Measurements from ENCODE around the gene PRKCZ. TPM values are rescaled to one million over a fixed set of nuclear protein-coding genes. Genes with fewer than 3 reads are reported as not detected.

Gene PRKCZ
- polyA plus RNA-seq, 2 donors = 21.2 to 34.3 TPM

DNA sequence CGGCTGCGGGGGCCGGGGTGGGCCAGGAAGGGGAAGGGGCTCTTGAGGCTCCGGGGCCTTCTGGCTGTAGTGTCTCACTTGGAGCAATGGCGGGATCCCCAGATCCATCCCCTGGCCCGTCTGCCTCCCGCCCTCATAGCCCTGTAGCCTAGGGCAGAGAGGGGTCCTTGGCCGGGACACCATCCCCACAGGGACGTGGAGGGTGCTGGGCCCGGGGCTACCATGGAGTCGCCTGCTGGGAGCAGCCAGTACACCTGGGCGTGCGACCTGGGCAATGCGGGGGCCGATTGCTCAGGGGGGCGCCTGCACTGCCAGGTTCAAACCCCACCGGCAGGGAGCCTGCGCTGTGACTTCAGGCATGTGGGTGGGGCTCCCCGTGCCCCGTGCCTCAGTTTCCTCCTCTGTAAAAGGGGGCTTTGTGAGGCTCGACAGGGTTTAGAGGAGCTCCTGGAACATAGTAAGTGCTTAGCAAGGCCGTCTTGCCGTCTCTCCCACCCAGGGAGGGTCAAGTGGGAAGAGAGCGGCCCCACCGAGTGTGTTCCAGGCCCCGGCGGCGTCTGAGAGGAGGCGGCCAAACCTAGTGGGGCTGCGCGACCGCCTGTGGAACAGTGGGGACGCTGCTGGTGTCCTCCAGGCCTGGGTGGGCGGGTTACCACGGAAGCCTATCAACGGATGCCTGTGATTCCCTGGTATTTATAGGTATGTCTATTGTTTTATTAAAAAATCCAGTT is 20.8 kb downstream of the PRKCZ start:
- Histone ChIP-seq H3K9me3 (ENCODE audit: control insufficient read depth in 2 of 2, insufficient read depth in 1 of 2, low read depth in 1 of 2, low read length in 1 of 2) (peaks cover 2 to 4% of the 10 kb centered on the region in 2 donors), H3K36me3 (ENCODE audit: control insufficient read depth in 2 of 2, insufficient read depth in 2 of 2, low read length in 1 of 2) (peaks cover 0 to 20% of the 10 kb centered on the region in 2 donors), H3K27me3 (ENCODE audit: control insufficient read depth in 1 of 2, insufficient read depth in 2 of 2, low read length in 2 of 2) (no peaks in the 10 kb centered on the region), H3K4me1 (ENCODE audit: control insufficient read depth in 2 of 2, insufficient read depth in 2 of 2, low read length in 1 of 2) (no peaks in the 10 kb centered on the region), H3K4me3 (ENCODE audit: low read depth in 1 of 2, low read length in 2 of 2) (no peak overlapping the region), H3K27ac (ENCODE audit: low read depth in 2 of 2, low read length in 1 of 2) (no peak overlapping the region)
- WGBS, 2 donors = 89 to 91% methylated on average over 36 of the region's 36 CpGs

DNA sequence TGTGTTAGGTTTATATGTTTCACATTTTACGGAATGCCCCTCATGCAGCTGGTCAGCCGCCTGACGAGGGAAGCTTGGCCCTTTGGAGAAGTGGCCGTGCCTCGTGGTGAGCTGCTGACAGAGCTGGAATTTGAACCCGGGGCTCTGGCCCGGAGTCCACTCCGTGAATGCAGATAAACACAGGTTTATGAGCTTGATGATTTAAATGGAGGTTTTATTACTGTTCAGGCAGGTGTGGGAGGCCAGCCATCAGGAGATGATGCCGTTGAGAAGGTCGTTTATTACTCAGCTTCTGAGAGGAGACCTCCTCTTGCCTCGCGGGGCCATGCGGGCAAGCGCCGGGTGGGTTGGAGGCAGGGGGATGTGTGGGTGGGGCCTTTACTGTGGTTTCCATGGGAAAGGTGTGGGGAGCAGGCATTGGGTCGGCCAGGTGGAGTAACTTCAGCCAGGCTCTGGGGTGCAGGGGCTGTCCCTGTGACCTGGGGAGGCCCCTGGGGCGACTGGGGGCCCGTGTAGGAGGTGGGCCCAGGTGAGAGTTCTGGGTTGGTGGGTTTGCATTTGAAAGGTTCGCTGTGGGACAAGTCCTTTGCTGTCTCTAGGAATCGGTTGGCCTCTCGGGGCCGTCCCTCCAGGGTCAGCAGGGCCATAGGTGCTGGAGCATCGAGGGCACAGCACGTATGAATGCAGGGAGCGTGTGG is 22.0 kb downstream of the PRKCZ start:
- no peak overlapping the region for H3K27ac ChIP-seq (ENCODE audit: low read depth in 2 of 2, low read length in 1 of 2)
- 69 to 80% methylated on average over 25 of the region's 25 CpGs for WGBS, 2 donors
- H3K4me3 ChIP-seq (ENCODE audit: low read depth in 1 of 2, low read length in 2 of 2) = no peak overlapping the region
- no peaks in the 10 kb centered on the region for H3K27me3 ChIP-seq (ENCODE audit: control insufficient read depth in 1 of 2, insufficient read depth in 2 of 2, low read length in 2 of 2)
- no peaks in the 10 kb centered on the region for H3K4me1 ChIP-seq (ENCODE audit: control insufficient read depth in 2 of 2, insufficient read depth in 2 of 2, low read length in 1 of 2)
- peaks cover 0 to 21% of the 10 kb centered on the region in 2 donors for H3K36me3 ChIP-seq (ENCODE audit: control insufficient read depth in 2 of 2, insufficient read depth in 2 of 2, low read length in 1 of 2)
- H3K9me3 ChIP-seq (ENCODE audit: control insufficient read depth in 2 of 2, insufficient read depth in 1 of 2, low read depth in 1 of 2, low read length in 1 of 2) = peaks cover 2 to 13% of the 10 kb centered on the region in 2 donors

DNA sequence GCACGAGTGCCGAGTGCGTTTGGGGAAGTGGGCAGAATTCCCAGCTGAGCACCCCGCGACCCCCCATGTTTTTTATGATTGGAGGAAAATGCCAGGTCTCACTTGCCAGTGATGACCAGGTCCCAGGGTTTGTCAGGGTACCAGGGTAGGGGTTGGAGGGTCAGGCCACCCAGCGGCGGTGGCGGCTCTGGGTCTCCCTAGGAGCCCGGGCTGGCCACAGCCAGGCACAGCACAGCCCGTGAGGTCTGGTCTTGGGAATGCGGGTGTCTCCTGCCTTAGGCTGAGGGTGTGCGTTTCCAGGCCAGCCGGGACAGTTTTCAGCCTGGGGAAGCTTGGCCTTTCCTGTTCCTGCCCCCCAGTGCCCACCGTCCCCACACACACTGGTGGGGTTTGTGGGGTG is 22.7 kb downstream of the PRKCZ start:
- H3K27me3 ChIP-seq (ENCODE audit: control insufficient read depth in 1 of 2, insufficient read depth in 2 of 2, low read length in 2 of 2) = no peaks in the 10 kb centered on the region
- peaks cover 0 to 19% of the 10 kb centered on the region in 2 donors for H3K36me3 ChIP-seq (ENCODE audit: control insufficient read depth in 2 of 2, insufficient read depth in 2 of 2, low read length in 1 of 2)
- H3K4me1 ChIP-seq (ENCODE audit: control insufficient read depth in 2 of 2, insufficient read depth in 2 of 2, low read length in 1 of 2) = no peaks in the 10 kb centered on the region
- 89 to 92% methylated on average over 14 of the region's 14 CpGs for WGBS, 2 donors
- no peak overlapping the region for H3K4me3 ChIP-seq (ENCODE audit: low read depth in 1 of 2, low read length in 2 of 2)
- H3K27ac ChIP-seq (ENCODE audit: low read depth in 2 of 2, low read length in 1 of 2) = no peak overlapping the region
- peaks cover 3 to 15% of the 10 kb centered on the region in 2 donors for H3K9me3 ChIP-seq (ENCODE audit: control insufficient read depth in 2 of 2, insufficient read depth in 1 of 2, low read depth in 1 of 2, low read length in 1 of 2)

DNA sequence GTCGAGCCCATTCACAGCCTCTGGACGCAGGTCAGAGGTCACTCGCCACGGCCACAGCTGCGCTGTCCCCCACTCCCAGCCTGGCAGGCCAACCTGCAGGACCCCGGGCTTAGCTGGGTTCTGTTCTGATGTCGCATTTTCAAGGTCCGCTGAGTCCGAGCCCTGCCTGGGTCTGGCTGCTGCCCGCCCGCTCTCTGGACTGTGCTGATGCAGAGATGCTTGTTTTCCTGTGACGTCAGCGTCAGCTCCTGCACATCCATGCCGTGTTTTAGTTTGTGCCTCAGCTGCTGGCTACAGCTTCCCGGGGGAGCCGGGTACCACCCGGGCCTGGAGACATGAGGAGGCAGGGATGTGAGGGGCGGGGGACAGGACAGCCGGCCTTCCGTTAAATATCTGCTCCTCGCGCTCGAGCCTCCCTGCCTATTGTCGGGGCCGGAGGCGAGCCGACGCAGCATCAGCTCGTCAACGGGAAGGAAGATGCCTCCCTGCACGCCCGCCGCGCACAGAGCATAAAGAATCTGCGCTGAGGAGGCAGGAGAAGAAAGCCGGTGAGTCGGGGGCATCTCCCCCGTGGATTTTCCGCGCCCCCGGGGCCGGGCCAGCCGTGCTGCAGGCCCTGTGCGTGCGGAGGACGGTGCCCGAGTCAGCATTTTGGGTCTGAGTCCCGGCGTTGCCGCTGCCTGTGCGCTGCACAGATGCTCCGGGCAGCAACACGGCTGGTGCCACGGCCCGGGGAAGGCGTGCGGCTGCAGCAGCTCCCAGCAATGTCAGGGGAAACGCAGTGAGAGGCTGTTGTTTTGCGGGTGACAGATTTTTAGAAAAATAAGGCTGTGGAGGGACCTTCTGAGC is 23.4 kb downstream of the PRKCZ start:
- Histone ChIP-seq H3K4me1 (ENCODE audit: control insufficient read depth in 2 of 2, insufficient read depth in 2 of 2, low read length in 1 of 2) (no peaks in the 10 kb centered on the region), H3K27me3 (ENCODE audit: control insufficient read depth in 1 of 2, insufficient read depth in 2 of 2, low read length in 2 of 2) (no peaks in the 10 kb centered on the region), H3K27ac (ENCODE audit: low read depth in 2 of 2, low read length in 1 of 2) (no peak overlapping the region), H3K36me3 (ENCODE audit: control insufficient read depth in 2 of 2, insufficient read depth in 2 of 2, low read length in 1 of 2) (peaks cover 0 to 14% of the 10 kb centered on the region in 2 donors), H3K4me3 (ENCODE audit: low read depth in 1 of 2, low read length in 2 of 2) (no peak overlapping the region), H3K9me3 (ENCODE audit: control insufficient read depth in 2 of 2, insufficient read depth in 1 of 2, low read depth in 1 of 2, low read length in 1 of 2) (peaks cover 6 to 18% of the 10 kb centered on the region in 2 donors)
- WGBS, 2 donors = 71 to 73% methylated on average over 59 of the region's 59 CpGs

DNA sequence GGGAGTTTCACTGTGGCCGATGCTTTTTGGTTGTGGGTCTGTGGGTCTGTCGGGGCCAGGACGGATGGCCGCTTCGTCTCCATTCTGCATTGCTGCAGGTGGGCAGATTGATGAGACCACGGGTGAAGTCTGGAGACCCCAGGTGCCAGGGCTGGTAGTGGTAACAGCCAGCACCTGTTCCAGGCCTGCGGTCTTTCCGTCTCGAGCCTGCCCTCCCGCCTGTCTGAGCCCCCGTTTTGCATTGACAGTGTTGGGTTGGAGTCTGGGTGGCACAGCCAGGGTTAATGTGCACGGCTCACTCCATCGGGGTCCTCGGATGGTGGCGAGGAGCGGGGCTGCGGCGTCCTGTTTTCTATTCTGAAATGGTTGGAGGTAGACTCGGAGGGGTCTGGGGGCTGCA is 24.2 kb downstream of the PRKCZ start:
- Histone ChIP-seq H3K36me3 (ENCODE audit: control insufficient read depth in 2 of 2, insufficient read depth in 2 of 2, low read length in 1 of 2) (peaks cover 0 to 13% of the 10 kb centered on the region in 2 donors), H3K27me3 (ENCODE audit: control insufficient read depth in 1 of 2, insufficient read depth in 2 of 2, low read length in 2 of 2) (no peaks in the 10 kb centered on the region), H3K9me3 (ENCODE audit: control insufficient read depth in 2 of 2, insufficient read depth in 1 of 2, low read depth in 1 of 2, low read length in 1 of 2) (peaks cover 6 to 22% of the 10 kb centered on the region in 2 donors), H3K4me1 (ENCODE audit: control insufficient read depth in 2 of 2, insufficient read depth in 2 of 2, low read length in 1 of 2) (no peaks in the 10 kb centered on the region), H3K27ac (ENCODE audit: low read depth in 2 of 2, low read length in 1 of 2) (no peak overlapping the region), H3K4me3 (ENCODE audit: low read depth in 1 of 2, low read length in 2 of 2) (no peak overlapping the region)
- 77 to 81% methylated on average over 19 of the region's 19 CpGs for WGBS, 2 donors

DNA sequence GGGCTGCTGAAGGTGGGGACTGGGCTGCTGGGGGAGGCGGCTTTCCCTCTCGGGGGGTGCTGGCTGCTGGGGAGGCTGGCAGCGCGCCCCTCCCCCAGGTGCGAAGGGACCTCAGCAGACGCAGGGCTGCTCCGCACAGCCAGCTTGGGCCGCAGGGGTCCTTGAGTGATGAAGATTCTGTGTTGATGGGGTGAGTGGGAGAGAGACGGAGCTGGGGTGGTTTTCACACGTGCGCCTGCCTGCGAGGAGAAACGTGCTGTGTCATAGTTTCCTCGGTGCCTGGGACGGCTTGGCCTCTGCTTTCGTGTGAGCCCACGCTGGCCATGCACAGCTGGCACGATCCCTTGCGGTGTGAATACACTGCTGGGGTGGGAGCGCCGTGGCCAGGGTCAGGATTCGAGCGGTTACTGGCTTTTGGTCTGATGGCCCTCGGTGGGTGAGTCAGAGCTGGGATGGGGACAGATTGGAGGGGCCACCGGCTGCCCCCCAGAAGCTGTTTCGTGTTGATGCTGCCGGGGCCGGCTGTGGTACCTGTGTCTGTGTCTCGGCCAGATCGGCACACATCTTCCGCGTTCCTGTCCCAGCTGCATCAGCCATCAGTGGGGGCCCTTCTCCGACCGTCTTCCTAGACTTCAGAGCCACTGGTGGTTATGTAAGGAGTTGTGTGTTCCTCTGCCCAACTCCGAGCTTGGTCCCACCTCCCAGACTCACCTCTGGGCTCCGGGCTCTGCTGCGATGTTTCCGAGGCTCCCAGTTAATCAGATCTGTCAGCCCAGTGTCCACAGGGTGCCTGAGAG is 24.9 kb downstream of the PRKCZ start:
- H3K36me3 ChIP-seq (ENCODE audit: control insufficient read depth in 2 of 2, insufficient read depth in 2 of 2, low read length in 1 of 2) = peaks cover 0 to 13% of the 10 kb centered on the region in 2 donors
- H3K4me3 ChIP-seq (ENCODE audit: low read depth in 1 of 2, low read length in 2 of 2) = no peak overlapping the region
- 84 to 86% methylated on average over 38 of the region's 38 CpGs for WGBS, 2 donors
- no peaks in the 10 kb centered on the region for H3K4me1 ChIP-seq (ENCODE audit: control insufficient read depth in 2 of 2, insufficient read depth in 2 of 2, low read length in 1 of 2)
- H3K27ac ChIP-seq (ENCODE audit: low read depth in 2 of 2, low read length in 1 of 2) = no peak overlapping the region
- H3K9me3 ChIP-seq (ENCODE audit: control insufficient read depth in 2 of 2, insufficient read depth in 1 of 2, low read depth in 1 of 2, low read length in 1 of 2) = peaks cover 6 to 25% of the 10 kb centered on the region in 2 donors
- H3K27me3 ChIP-seq (ENCODE audit: control insufficient read depth in 1 of 2, insufficient read depth in 2 of 2, low read length in 2 of 2) = no peaks in the 10 kb centered on the region

DNA sequence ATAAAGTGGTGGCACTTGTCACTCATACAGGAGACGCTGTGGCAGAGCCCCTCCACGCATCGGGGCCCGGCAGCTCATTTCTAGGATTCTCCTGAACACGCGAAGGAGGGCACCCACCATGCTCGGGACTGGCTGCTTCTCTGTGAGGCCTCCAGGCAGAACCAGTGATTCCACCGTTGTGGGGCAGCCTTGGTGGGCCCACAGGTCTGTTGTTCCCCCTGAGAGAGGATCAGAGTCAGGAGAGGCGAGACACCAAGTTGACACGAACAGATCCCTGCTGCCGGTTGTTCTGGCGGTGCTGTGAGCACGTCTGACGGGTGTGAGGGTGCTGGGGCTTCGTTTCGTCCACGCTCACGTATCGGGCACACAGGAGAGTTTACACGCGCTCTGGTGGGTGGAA is 26.6 kb downstream of the PRKCZ start:
- H3K4me1 ChIP-seq (ENCODE audit: control insufficient read depth in 2 of 2, insufficient read depth in 2 of 2, low read length in 1 of 2) = no peaks in the 10 kb centered on the region
- no peak overlapping the region for H3K27ac ChIP-seq (ENCODE audit: low read depth in 2 of 2, low read length in 1 of 2)
- 96 to 97% methylated on average over 21 of the region's 21 CpGs for WGBS, 2 donors

DNA sequence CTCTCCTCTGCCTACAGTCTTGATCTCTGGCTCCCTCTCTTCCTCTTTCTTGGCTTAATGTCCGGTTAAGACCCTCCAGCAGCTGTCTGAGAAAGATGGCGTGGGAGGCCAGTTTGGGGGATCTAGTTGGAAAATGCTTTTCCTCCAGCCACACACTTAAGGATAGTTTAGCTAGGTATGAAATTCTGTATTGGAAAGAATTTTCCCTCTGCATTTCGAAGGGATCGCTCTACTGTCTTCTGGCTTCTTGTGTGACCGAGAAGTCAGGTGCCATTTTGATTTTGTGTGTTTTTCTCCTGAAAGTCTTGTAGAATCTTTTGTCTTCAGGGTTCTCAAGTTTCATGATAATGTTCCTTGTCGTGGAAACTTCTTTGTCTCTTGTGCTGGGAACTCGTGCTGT is 28.0 kb downstream of the PRKCZ start:
- no peak overlapping the region for H3K27ac ChIP-seq (ENCODE audit: low read depth in 2 of 2, low read length in 1 of 2)
- no peak overlapping the region for H3K4me3 ChIP-seq (ENCODE audit: low read depth in 1 of 2, low read length in 2 of 2)
- H3K27me3 ChIP-seq (ENCODE audit: control insufficient read depth in 1 of 2, insufficient read depth in 2 of 2, low read length in 2 of 2) = no peaks in the 10 kb centered on the region
- WGBS, 2 donors = 97 to 98% methylated on average over 7 of the region's 7 CpGs
- peaks cover 0 to 18% of the 10 kb centered on the region in 2 donors for H3K36me3 ChIP-seq (ENCODE audit: control insufficient read depth in 2 of 2, insufficient read depth in 2 of 2, low read length in 1 of 2)
- H3K4me1 ChIP-seq (ENCODE audit: control insufficient read depth in 2 of 2, insufficient read depth in 2 of 2, low read length in 1 of 2) = no peaks in the 10 kb centered on the region
- H3K9me3 ChIP-seq (ENCODE audit: control insufficient read depth in 2 of 2, insufficient read depth in 1 of 2, low read depth in 1 of 2, low read length in 1 of 2) = peaks cover 8 to 25% of the 10 kb centered on the region in 2 donors

More for the DNA sequence above, 26.6 kb downstream of the PRKCZ start:
- H3K36me3 ChIP-seq (ENCODE audit: control insufficient read depth in 2 of 2, insufficient read depth in 2 of 2, low read length in 1 of 2) = peaks cover 0 to 15% of the 10 kb centered on the region in 2 donors
- no peaks in the 10 kb centered on the region for H3K27me3 ChIP-seq (ENCODE audit: control insufficient read depth in 1 of 2, insufficient read depth in 2 of 2, low read length in 2 of 2)
- H3K4me3 ChIP-seq (ENCODE audit: low read depth in 1 of 2, low read length in 2 of 2) = no peak overlapping the region
- peaks cover 8 to 25% of the 10 kb centered on the region in 2 donors for H3K9me3 ChIP-seq (ENCODE audit: control insufficient read depth in 2 of 2, insufficient read depth in 1 of 2, low read depth in 1 of 2, low read length in 1 of 2)

All from esophagus (tissue), 2 donors.